Lung (tissue), 12 donors: ENCODE results near the gene SLC5A4. TPM values are rescaled to one million over a fixed set of nuclear protein-coding genes. Genes with fewer than 3 reads are reported as not detected.

Source experiments
- ATAC-seq: fragments of 200-7000 bp; cut with Tn5 transposase; one replicate; pipeline ENCODE4 v1.9.1; 2020; ENCODE audit warnings: moderate number of reproducible peaks; ENCODE audit not compliant: insufficient read depth, low FRiP score
- DNase-seq, 3 donors: peaks; one replicate each; pipeline ENCODE4 v3.0.0-alpha.2; 2013 to 2017
- H3K27ac ChIP-seq, 2 donors: one replicate each; pipeline ENCODE4 v1.5.1; 2013; ENCODE audit warnings: mild to moderate bottlenecking in 2 of 2, moderate library complexity in 2 of 2, control low read depth in 1 of 2, inconsistent platforms in 1 of 2, low read depth in 1 of 2, low read length in 1 of 2
- H3K27me3 ChIP-seq, 3 donors: one replicate each; pipeline ENCODE4 v1.5.1; 2013; ENCODE audit warnings: low read length in 2 of 3; ENCODE audit not compliant: control insufficient read depth in 3 of 3, insufficient read depth in 3 of 3
- H3K36me3 ChIP-seq, 4 donors: one replicate each; pipeline ENCODE4 v1.5.1; 2013; ENCODE audit warnings: low read length in 4 of 4, mild to moderate bottlenecking in 1 of 4, moderate library complexity in 1 of 4; ENCODE audit not compliant: control insufficient read depth in 4 of 4, insufficient read depth in 4 of 4
- H3K4me1 ChIP-seq, 5 donors: one replicate each; pipeline ENCODE4 v1.5.1; 2013; ENCODE audit warnings: low read length in 5 of 5, mild to moderate bottlenecking in 2 of 5, moderate library complexity in 1 of 5; ENCODE audit not compliant: control insufficient read depth in 5 of 5, insufficient read depth in 5 of 5
- H3K4me3 ChIP-seq: one replicate; pipeline ENCODE4 v1.5.1; 2013; ENCODE audit warnings: mild to moderate bottlenecking, control low read depth, moderate library complexity
- H3K9ac ChIP-seq, 2 donors: one replicate each; pipeline ENCODE4 v1.5.1; 2013; ENCODE audit warnings: low read length in 2 of 2, control low read depth in 1 of 2; ENCODE audit not compliant: insufficient read depth in 1 of 2
- H3K9me3 ChIP-seq, 4 donors: one replicate each; pipeline ENCODE4 v1.5.1; 2013; ENCODE audit warnings: low read length in 3 of 4, mild to moderate bottlenecking in 1 of 4, moderate library complexity in 1 of 4; ENCODE audit not compliant: control insufficient read depth in 4 of 4, insufficient read depth in 3 of 4
- whole genome bisulfite sequencing, 2 donors: extraction: QIAGEN DNeasy Blood & Tissue Kit; methylation state at CpG; one replicate each; pipeline ENCODE4 v1.1.7; 2013; 5-methylcytosine and 5-hydroxymethylcytosine counted together
- polyA plus RNA-seq, 2 donors: library from polyadenylated mRNA; stranded (reverse); fragments of 200-250 nt; gene quantifications; one replicate each; pipeline ENCODE4 v1.2.1, GENCODE V29; 2013
- total RNA-seq, 2 donors: library from RNA; depleted of rRNA in 1 of 2; stranded (reverse); fragments of >200 nt in 1 of 2; gene quantifications; one replicate each; pipeline ENCODE4 v1.2.1, GENCODE V29; 2014 to 2021
- TF ChIP-seq, protein P1 (sequence below): IDR thresholded peaks from 2 replicates; pipeline ENCODE4 v1.5.1; 2012; ENCODE audit warnings: mild to moderate bottlenecking; ENCODE audit errors: control extremely low read depth, extremely low read depth
- donor health status: control.
- donor health status: control.
- donor health status: Bipolar disorder and iron deficiency.
- donor health status: healthy.
- donor health status: DM: yes; HTN: yes; CAD: no.

SLC5A4 gene
- total and polyA plus RNA-seq, 4 donors, result 0.30 to 1.9 (median 0.95) TPM

DNA sequence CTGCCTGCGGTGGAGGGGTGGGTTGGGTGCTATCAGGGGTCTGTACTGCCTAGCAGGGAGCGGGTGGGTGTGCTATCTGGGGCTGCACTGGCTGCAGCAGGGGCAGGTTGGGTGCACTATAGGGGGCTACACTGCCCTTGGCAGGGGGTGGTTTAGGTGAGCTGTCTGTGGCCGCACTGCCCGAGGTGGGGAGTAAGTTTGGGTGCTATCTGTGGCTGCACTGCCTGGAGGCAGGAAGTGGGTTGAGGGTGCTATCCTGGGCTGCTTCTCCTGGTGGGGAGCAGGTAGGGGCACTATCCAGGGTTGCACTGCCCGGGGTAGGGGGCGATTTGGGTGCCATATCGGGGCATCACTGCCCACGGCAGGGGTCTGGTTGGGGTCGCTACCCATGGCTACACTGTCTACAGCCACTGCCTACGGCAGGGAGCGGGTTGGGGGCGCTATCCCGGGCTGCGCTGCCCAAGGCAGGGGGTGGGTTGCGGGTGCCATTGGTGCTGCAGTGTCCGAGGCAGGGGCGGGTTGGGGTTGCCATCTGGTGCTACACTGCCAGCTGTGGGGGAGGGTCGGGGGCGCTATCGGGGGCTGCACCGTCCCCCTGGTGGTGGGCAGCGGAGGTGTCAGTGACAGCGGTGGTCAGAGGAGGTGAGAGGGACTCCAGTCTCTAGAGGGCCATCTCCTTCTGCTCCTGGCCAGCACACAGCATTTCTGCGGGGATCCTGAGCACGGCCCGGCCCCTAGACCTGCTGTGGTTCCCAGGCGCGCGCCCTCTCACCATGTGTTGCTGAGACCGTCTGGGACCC is 49.0 kb downstream of the SLC5A4 start:
- DNase-seq, result no peak
- H3K27me3 ChIP-seq, result peaks cover 0 to 20% (median 8%) of the 10 kb centered on the region in 3 donors
- TF ChIP-seq, protein P1, sequence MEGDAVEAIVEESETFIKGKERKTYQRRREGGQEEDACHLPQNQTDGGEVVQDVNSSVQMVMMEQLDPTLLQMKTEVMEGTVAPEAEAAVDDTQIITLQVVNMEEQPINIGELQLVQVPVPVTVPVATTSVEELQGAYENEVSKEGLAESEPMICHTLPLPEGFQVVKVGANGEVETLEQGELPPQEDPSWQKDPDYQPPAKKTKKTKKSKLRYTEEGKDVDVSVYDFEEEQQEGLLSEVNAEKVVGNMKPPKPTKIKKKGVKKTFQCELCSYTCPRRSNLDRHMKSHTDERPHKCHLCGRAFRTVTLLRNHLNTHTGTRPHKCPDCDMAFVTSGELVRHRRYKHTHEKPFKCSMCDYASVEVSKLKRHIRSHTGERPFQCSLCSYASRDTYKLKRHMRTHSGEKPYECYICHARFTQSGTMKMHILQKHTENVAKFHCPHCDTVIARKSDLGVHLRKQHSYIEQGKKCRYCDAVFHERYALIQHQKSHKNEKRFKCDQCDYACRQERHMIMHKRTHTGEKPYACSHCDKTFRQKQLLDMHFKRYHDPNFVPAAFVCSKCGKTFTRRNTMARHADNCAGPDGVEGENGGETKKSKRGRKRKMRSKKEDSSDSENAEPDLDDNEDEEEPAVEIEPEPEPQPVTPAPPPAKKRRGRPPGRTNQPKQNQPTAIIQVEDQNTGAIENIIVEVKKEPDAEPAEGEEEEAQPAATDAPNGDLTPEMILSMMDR, result no peak
- peaks cover 0 to 3% (median 0%) of the 10 kb centered on the region in 4 donors for H3K9me3 ChIP-seq
- no peak for ATAC-seq
- H3K27ac ChIP-seq, result no peak overlapping the region
- WGBS, 2 donors, result 84 to 87% methylated on average over 24 to 30 of the region's 30 CpGs
- peaks cover 0 to 12% (median 0%) of the 10 kb centered on the region in 5 donors for H3K4me1 ChIP-seq
- no peaks in the 10 kb centered on the region for H3K36me3 ChIP-seq
- H3K4me3 ChIP-seq, result no peak overlapping the region
- H3K9ac ChIP-seq, result no peak overlapping the region

DNA sequence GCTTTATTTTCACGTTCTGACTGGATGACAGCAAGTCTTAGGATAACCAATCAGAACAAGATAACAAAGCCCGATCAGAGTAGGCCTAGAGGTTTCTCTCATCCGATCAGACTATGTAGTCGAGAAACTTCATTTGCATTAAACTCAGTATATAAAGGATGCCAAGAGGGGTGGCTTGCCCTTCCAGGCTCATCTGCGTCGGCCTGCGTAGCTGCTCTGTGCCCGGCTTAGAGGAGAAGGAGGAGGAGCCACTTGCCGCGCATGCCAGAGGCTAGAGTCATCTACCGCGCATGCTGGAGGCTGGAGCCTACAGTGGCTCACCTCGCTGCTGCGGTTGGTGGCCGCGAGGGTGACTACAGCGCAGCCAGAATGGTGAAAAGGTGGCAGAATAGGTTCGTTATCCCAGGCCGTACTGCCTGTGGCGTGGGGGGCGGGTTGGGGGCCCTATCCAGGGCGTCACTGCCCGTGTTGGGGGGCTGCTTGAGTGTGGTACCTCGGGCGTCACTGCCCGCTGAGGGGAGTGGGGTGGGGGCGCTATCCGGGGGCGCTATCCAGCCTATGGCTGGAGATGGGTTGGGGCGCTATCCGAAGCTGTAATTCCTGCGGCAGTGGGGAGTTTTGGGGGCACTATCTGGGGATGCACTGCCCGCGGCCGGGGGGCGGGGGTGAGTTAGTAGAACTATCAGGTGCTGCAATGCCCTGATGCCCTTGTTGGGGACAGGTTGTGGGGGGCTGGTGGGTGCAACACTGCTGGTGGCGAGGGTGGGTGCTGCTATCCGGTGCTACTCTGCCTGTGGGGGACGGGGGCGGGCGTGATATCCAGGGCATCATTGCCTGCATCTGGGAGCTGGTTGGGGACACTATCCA is 50.1 kb downstream of the SLC5A4 start, which contains the start of gene RFPL2:
Gene RFPL2 (minus strand): TSS at position 218 of the 867 bp plus-strand sequence. CDS start 2,622 bp downstream, outside the sequence.
- Histone ChIP-seq H3K4me3 (no peak within 1 kb of the TSS), H3K36me3 (no peaks in the 10 kb centered on the region), H3K9me3 (peaks cover 0 to 3% (median 0%) of the 10 kb centered on the region in 4 donors), H3K27ac (no peak within 1 kb of the TSS), H3K4me1 (peaks cover 0 to 12% (median 0%) of the 10 kb centered on the region in 5 donors), H3K27me3 (peaks cover 0 to 20% (median 8%) of the 10 kb centered on the region in 3 donors), H3K9ac (no peak within 1 kb of the TSS)
- DNase-seq (peak in 2 of 3 donors; percentile 18 to 35), ATAC-seq (no peak)
- TF ChIP-seq, protein P1, result no peak
- 55 to 75% methylated on average over 41 of the region's 41 CpGs for WGBS, 2 donors

DNA sequence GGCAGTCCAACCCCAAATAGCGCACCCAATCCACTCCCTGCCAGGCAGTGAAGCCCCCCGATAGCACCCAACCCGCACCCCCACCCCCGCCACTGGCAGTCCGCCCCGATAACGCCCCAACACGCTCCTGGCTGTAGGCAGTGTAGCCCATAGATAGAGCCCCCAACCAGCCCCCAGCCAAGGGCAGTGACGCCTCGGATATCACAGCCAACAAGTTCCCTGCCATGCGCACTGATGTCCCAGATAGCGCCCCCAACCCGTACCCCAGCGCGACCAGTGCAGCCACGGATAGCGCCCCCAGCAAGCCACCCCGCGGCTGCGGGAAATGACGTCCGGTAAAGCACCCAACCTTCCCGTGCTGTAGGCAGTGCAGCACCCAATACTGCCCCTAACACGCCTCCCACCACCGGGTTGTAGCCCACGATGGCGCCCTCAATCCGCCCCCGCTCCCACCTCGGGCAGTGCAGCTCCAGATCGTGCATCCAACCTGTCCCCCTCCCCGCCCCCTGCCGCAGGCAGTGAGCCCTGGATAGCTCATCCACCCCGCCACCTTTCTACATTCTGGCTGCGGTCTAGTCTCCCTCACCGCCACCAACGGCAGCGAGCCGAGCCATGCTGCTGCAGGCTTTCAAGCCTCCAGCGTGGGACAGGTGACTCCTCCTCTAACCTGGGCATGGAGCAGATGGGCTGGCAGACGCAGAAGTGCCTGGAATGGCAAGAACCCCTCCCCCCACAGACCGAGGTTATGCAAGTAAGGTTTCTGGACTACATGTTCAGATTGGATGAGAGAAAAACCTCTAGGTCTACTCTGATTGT is 50.9 kb downstream of the SLC5A4 start:
- Histone ChIP-seq H3K9ac (no peak overlapping the region), H3K36me3 (no peaks in the 10 kb centered on the region), H3K9me3 (peaks cover 0 to 3% (median 0%) of the 10 kb centered on the region in 4 donors), H3K4me3 (no peak overlapping the region), H3K27me3 (peaks cover 0 to 20% (median 8%) of the 10 kb centered on the region in 3 donors), H3K27ac (no peak overlapping the region), H3K4me1 (peaks cover 0 to 12% (median 0%) of the 10 kb centered on the region in 5 donors)
- DNase-seq (no peak), ATAC-seq (no peak)
- TF ChIP-seq, protein P1, result no peak
- 25 to 49% methylated on average over 41 to 42 of the region's 42 CpGs for WGBS, 2 donors
